ENCODE results near the gene PIGQ. TPM values are rescaled to one million over a fixed set of nuclear protein-coding genes. Genes with fewer than 3 reads are reported as not detected.

The PIGQ gene
- total RNA-seq, 1 experiment from 2014 or later = 58.0 TPM

GRCh38 chr16:552171-552570, 17.6 kb upstream of the PIGQ start:
- no peak overlapping the region for H2BK120ac ChIP-seq (ENCODE audit: low read depth, low read length, poor library complexity, severe bottlenecking)
- H3K9me3 ChIP-seq (ENCODE audit: control insufficient read depth, low read depth, low read length) = no peaks in the 10 kb centered on the region
- no peak overlapping the region for H4K91ac ChIP-seq (ENCODE audit: insufficient read length, low read depth, low read length)
- DNase-seq = no peak
- H3K56ac ChIP-seq (ENCODE audit: insufficient read length, low read depth, low read length) = no peak overlapping the region
- no peak overlapping the region for H3K18ac ChIP-seq (ENCODE audit: insufficient read length, low read depth, low read length)
- H3K9ac ChIP-seq (ENCODE audit: extremely low read depth, insufficient read length, low read length) = no peak overlapping the region
- no peak overlapping the region for H4K5ac ChIP-seq (ENCODE audit: insufficient read length, low read depth, low read length)
- no peak overlapping the region for H3K27ac Mint-ChIP-seq
- H3K27me3 ChIP-seq (ENCODE audit: insufficient read depth, low read length) = no peaks in the 10 kb centered on the region
- H3K4me1 ChIP-seq (ENCODE audit: insufficient read depth, low read length) = no peaks in the 10 kb centered on the region
- H2BK15ac ChIP-seq (ENCODE audit: low read depth, low read length) = no peak overlapping the region
- no peaks in the 10 kb centered on the region for H3K9me3 Mint-ChIP-seq
- no peak overlapping the region for H3K23ac ChIP-seq (ENCODE audit: insufficient read length, low read depth, low read length)
- H3K27ac ChIP-seq (ENCODE audit: insufficient read length, low read depth, low read length) = no peak overlapping the region
- H3K4me2 ChIP-seq (ENCODE audit: insufficient read depth, insufficient read length, low read length) = no peak overlapping the region
- no peak overlapping the region for H2AFZ ChIP-seq (ENCODE audit: low read length)
- H4K8ac ChIP-seq (replicated peaks; ENCODE audit: insufficient read length, low read depth, low read length) = no peak overlapping the region
- H3T11ph ChIP-seq (ENCODE audit: low read length) = no peak overlapping the region
- no peak overlapping the region for H2BK12ac ChIP-seq (ENCODE audit: insufficient read length, low read depth, low read length)
- TF ChIP-seq CTCF (conservative IDR thresholded peaks at IDR 0.05) = no peak
- no peak overlapping the region for H3K4me3 Mint-ChIP-seq
- no CpG with 5 or more reads among the region's 35 CpGs for WGBS (ENCODE audit: extremely low coverage, insufficient read length, low lambda C conversion rate)
- no peak overlapping the region for H3K14ac ChIP-seq (ENCODE audit: insufficient read depth, low read length)
- H3K36me3 Mint-ChIP-seq (ENCODE audit: insufficient read depth in 1 of 3, low read depth in 3 of 3) = peaks cover 0 to 8% (median 2%) of the 10 kb centered on the region in 3 experiments; a peak in 2 of 7 replicates
- H4K20me1 ChIP-seq (ENCODE audit: control insufficient read depth, insufficient read depth, insufficient read length) = no peaks in the 10 kb centered on the region
- H3K4ac ChIP-seq (ENCODE audit: low read depth, low read length) = no peak overlapping the region
- no peak overlapping the region for H2BK5ac ChIP-seq (ENCODE audit: insufficient read length, low read length)
- no peaks in the 10 kb centered on the region for H3K23me2 ChIP-seq (ENCODE audit: insufficient read length, low read depth, low read length, poor library complexity, severe bottlenecking)
- no peaks in the 10 kb centered on the region for H3K27me3 Mint-ChIP-seq (ENCODE audit: low read depth)
- H3K4me1 Mint-ChIP-seq = no peaks in the 10 kb centered on the region
- H2BK20ac ChIP-seq (ENCODE audit: low read depth, low read length, poor library complexity, severe bottlenecking) = no peak overlapping the region
- no peaks in the 10 kb centered on the region for H3K79me1 ChIP-seq (ENCODE audit: insufficient read depth, low read depth, low read length, poor library complexity, severe bottlenecking)
- no peaks in the 10 kb centered on the region for H3K79me2 ChIP-seq (ENCODE audit: insufficient read depth, low read length)
- no peak overlapping the region for H2AK5ac ChIP-seq (ENCODE audit: insufficient read length, low read length)
